Adipose tissue (tissue), 3 donors: ENCODE results near the gene ITGB2. TPM values are rescaled to one million over a fixed set of nuclear protein-coding genes. Genes with fewer than 3 reads are reported as not detected.
"Not testable (repeated sequence)": the region's sequence is repeated elsewhere in the genome, so short reads cannot be mapped to it uniquely, and the experiment has no call there.

Experiments
- H3K27ac ChIP-seq: one replicate; pipeline ENCODE4 v1.5.1; 2013; ENCODE audit warnings: low read depth, low read length
- WGBS, 3 donors: extraction: QIAGEN DNeasy Blood & Tissue Kit; methylation state at CpG; one replicate each; pipeline ENCODE4 v1.1.7; 2013; 5-methylcytosine and 5-hydroxymethylcytosine counted together
- polyA plus RNA-seq, 3 donors: library from polyadenylated mRNA; stranded (reverse); fragments of 200-250 nt; gene quantifications; one replicate each; pipeline ENCODE4 v1.2.3, GENCODE V29; 2013
- donor health status: healthy with polysubstance abuse.
- donor health status: Bipolar disorder and iron deficiency.
- donor health status: healthy.

The ITGB2 gene
- polyA plus RNA-seq, 3 donors = 9.5 to 81.7 (median 32.5) TPM

DNA sequence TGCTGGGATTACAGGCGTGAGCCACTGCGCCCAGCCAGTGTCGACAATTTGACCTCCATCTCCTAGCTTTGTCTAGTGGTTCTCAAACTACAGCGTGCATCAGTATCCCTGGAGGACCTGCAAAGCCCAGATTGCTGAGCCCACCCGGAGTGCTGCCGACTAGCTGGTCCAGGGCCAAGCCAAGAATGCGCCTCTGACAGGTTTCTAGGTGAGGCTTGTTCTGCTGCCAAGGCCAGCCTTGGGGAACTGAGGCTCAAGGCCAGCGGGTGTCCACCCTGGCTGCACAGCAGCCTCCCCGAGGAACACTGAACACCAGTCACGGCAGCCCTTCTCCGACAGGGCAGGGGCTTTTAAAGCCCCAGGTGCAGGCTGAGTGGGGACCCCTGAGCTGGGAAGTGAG lies 37.4 kb downstream of the ITGB2 start:
- no peak overlapping the region for H3K27ac ChIP-seq
- WGBS, 3 donors = 71 to 88% (median 88%) methylated on average over 11 of the region's 11 CpGs

DNA sequence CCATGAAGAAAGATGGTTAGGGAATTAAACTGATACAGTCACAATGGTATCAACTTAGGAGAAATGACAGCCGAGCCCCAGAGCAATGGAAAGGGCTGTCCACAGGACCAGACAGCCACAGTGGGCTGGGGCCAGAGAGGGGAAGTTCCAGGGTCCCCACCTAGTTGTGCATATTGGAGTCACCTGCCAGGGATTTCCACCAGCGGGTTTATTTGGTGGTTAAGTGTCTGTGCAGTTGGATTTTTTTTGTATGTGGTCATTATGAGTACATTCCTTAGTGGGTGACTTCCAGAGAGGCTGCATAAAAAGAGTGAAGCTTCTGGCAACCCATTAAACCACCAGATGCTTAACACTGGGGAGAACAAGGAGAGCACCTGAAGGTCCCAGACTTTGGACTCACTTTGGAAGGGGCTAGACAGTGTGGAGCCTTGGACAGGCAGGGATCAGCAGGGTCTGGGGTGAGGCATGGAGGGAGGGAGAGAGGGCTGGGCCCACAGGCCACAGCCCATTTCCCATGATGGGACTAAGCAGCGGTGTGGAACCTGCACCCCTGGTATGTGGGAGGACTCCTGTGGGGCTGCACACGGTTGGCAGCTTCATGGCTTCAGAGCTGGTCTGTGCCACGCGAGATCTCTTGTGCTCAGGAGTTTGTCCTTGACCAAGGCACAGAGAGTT lies 39.4 kb downstream of the ITGB2 start:
- no peak overlapping the region for H3K27ac ChIP-seq
- 48 to 65% (median 60%) methylated on average over 6 of the region's 6 CpGs for WGBS, 3 donors

DNA sequence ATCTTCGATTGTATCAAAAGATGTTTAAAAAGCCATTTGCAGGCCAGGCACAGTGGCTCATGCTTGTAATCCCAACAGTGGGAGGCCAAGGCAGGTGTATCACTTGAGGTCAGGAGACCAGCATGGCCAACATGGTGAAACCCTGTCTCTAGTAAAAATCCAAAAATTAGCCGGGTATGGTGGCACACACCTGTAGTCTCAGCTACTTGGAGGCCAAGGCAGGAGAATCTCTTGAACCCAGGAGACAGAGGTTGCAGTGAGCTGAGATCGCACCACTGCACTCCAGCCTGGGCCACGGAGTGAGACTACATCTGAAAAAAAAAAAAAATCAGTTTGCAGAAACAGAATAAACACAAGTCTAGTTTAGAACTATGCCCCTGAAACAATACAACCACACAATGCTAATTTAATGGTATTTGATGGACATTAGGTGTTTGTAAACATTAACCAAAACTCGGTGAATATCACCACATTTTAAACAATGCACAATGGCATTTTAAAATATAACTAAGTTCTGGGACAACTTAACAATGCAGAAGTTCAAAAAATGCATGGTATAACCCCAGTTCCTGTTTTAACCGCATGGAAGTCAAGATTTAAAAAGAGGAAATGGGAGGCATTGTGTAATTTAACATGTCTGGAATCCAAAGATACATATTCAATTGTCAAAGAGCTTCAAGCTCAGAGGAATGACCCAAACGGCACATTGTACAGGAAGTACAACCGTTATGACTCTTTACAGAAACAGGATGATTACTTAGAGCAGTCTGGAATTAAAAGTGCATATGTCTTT lies 40.1 kb downstream of the ITGB2 start:
- no peak overlapping the region for H3K27ac ChIP-seq
- WGBS, 3 donors = 39 to 52% (median 44%) methylated on average over 8 of the region's 8 CpGs

GRCh38 chr21:44879238-44879637 lies 41.5 kb downstream of the ITGB2 start:
- WGBS, 3 donors = 94 to 96% (median 94%) methylated on average over 8 of the region's 8 CpGs
- not testable (repeated sequence) for H3K27ac ChIP-seq

GRCh38 chr21:44878053-44878982 lies 42.4 kb downstream of the ITGB2 start:
- 47 to 56% (median 49%) methylated on average over 13 of the region's 13 CpGs for WGBS, 3 donors

GRCh38 chr21:44876849-44877575 lies 43.7 kb downstream of the ITGB2 start:
- WGBS, 3 donors = 91 to 94% (median 91%) methylated on average over 11 to 12 of the region's 12 CpGs

More at GRCh38 chr21:44878053-44878982, 42.4 kb downstream of the ITGB2 start:
- H3K27ac ChIP-seq = no peak overlapping the region

DNA sequence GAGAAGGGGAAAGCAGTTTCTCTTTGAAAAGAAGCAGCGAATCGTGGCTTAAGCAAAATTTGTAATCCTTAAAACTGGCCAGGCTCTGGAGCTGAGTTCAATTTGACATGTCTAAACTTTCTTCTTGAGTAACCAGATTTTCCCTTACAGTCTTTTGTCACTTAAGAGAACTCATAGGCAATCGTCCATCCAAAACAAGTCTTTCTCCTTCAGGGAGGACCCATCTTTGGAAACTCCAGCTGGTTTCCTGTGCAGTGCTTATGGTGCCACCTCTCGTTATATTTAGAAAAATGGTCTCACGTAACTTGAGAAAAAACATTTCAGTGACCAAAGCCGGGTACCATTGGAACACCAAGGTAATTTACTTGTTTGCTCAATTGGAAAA lies 45.4 kb downstream of the ITGB2 start:
- 6 to 35% (median 13%) methylated on average over 6 of the region's 6 CpGs for WGBS, 3 donors
- no peak overlapping the region for H3K27ac ChIP-seq

More at GRCh38 chr21:44876849-44877575, 43.7 kb downstream of the ITGB2 start:
- H3K27ac ChIP-seq = no peak overlapping the region

GRCh38 chr21:44874497-44875315 lies 46.0 kb downstream of the ITGB2 start:
- WGBS, 3 donors = 4 to 14% (median 5%) methylated on average over 49 of the region's 49 CpGs
- H3K27ac ChIP-seq = peak overlapping the region; percentile 99

GRCh38 chr21:44874240-44874496 lies 46.5 kb downstream of the ITGB2 start:
- WGBS, 3 donors = 1 to 9% (median 3%) methylated on average over 20 of the region's 20 CpGs
- H3K27ac ChIP-seq = peak overlapping the region; percentile 99

- peak within 1 kb of the TSS; percentile 99 for H3K27ac ChIP-seq
- 0% methylated on average over 119 to 123 of the region's 123 CpGs for WGBS, 3 donors
Measured at GRCh38 chr21:44873356-44874239, 47.1 kb downstream of the ITGB2 start, which contains the start of gene PTTG1IP. TSS of gene PTTG1IP (minus strand) at chr21:44873690. CDS start at chr21:44873616, 74 bp downstream.

GRCh38 chr21:44872649-44873355 lies 47.9 kb downstream of the ITGB2 start:
- peak overlapping the region; percentile 78 for H3K27ac ChIP-seq
- WGBS, 3 donors = 0 to 2% (median 0%) methylated on average over 50 to 65 of the region's 65 CpGs

DNA sequence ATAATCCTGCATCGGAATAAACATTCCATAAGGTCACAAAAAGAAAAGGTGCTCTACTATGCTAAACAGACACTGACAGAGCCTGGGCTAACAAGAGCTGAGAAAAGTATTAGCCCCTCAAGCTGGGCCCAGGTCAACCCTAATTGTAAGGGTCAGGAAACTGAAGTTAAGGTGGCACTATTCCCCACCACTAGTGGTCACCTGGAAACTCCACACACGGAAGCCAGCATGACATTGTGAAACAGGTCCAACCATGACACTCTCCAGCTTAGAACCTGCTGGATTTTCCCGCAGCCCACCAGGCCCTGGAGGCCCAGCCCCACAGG lies 48.4 kb downstream of the ITGB2 start:
- peak overlapping the region; percentile 78 for H3K27ac ChIP-seq
- WGBS, 3 donors = 4 to 13% (median 7%) methylated on average over 3 of the region's 3 CpGs

GRCh38 chr21:44871576-44872269 lies 49.0 kb downstream of the ITGB2 start:
- H3K27ac ChIP-seq = peak overlapping the region; percentile 78
- WGBS, 3 donors = 17 to 29% (median 17%) methylated on average over 14 of the region's 14 CpGs

DNA sequence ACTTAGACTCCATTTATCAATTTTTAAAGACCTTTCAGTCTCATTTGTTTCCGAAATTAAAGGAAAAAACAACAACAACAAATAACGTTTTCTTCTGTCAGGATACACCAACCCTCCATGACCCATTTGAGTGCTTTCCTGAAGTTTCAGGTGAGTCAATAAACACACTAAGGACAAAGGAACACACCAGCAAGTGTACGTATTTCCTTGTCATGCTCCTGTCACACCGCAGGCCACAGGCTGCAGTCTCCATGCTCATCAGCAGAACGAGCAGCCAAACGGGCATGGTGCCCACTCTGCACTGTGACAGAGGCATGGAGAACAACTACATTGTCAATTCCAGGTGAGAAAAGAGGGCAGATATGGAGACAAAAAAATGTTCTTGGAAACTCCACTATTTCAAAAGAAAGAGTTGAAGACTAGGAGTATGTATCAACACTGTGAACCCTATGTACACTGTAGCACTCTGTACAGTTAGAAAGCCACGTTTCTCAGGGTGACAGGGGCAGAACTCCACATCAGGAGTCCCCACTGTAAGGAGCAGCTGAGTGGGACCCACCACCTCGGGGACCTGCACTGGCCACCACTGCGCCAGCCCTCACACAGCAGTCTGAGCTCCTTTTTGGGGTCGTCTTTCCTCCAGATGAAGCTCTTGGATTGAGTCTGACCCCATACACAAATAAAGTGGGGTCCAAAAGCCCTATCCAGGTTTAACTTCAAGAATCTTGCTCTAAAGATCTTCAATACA lies 49.8 kb downstream of the ITGB2 start:
- WGBS, 3 donors = 53 to 59% (median 57%) methylated on average over 10 of the region's 10 CpGs
- no peak overlapping the region for H3K27ac ChIP-seq
